PC-9 (cell line): Measurements from ENCODE around the gene MFAP1. TPM values are rescaled to one million over a fixed set of nuclear protein-coding genes. Genes with fewer than 3 reads are reported as not detected.
A peak's percentile ranks its signal among the peaks of the same experiment; 100 is the strongest.

Experiments used
- Bru-seq: library from RNA; stranded (reverse); fragments of 400-500 nt; gene quantifications from one replicate; lab custom pipeline; 2021; lab: Mats Ljungman, UMichigan
- BruChase-seq, 2 experiments: library from RNA; stranded (reverse); fragments of 400-500 nt; gene quantifications; one replicate each; lab custom pipeline; 2021; lab: Mats Ljungman, UMichigan
- BruUV-seq: library from RNA; stranded (reverse); fragments of 400-500 nt; replicated peaks from 2 replicates; lab custom pipeline; 2021; lab: Mats Ljungman, UMichigan
- CTCF ChIA-PET: fragments of 300-600 bp; sonication (Branson Sonifier 250); formaldehyde crosslinking; loops from one replicate; lab custom pipeline; 2022; ENCODE audit warnings: antibody characterized with exemption; lab: Charles Lee
- POLR2A ChIA-PET: fragments of 300-600 bp; sonication (Branson Sonifier 250); formaldehyde crosslinking; loops from one replicate; lab custom pipeline; 2022; ENCODE audit warnings: antibody characterized with exemption; ENCODE audit not compliant: unreplicated experiment; lab: Charles Lee
- DNase-seq, 2 experiments: peaks; one replicate each; pipeline versions ENCODE4 v3.0.0 to v3.0.0-alpha.2; 2015 to 2022; ENCODE audit warnings: mixed read lengths in 1 of 2
- H2AFZ ChIP-seq: fragments of 200-600 bp; sonication (generic); 2 replicates; pipeline ENCODE4 v1.8.1; 2017; ENCODE audit warnings: antibody characterized with exemption
- H3F3A ChIP-seq: fragments of 200-600 bp; sonication (generic); 2 replicates; pipeline ENCODE4 v1.8.1; 2017; ENCODE audit warnings: antibody characterized with exemption, mild to moderate bottlenecking, low read depth; ENCODE audit not compliant: insufficient read depth
- H3K27ac ChIP-seq: fragments of 200-600 bp; sonication (generic); 2 replicates; pipeline ENCODE4 v1.6.1; 2016; ENCODE audit warnings: mixed run types
- H3K27me3 ChIP-seq: fragments of 200-600 bp; sonication (generic); 2 replicates; pipeline ENCODE4 v1.6.1; 2016; ENCODE audit warnings: low read depth, mixed run types; ENCODE audit not compliant: insufficient read depth
- H3K36me3 ChIP-seq: fragments of 200-600 bp; sonication (generic); 2 replicates; pipeline ENCODE4 v1.6.1; 2016; ENCODE audit warnings: low read depth, mixed run types
- H3K4me1 ChIP-seq: fragments of 200-600 bp; sonication (generic); replicated peaks from 2 replicates; pipeline ENCODE4 v1.6.1; 2016; ENCODE audit warnings: mixed run types; ENCODE audit not compliant: insufficient read depth
- H3K4me2 ChIP-seq: fragments of 200-600 bp; sonication (generic); 2 replicates; pipeline ENCODE4 v1.6.1; 2017; ENCODE audit warnings: mixed run types
- H3K4me3 ChIP-seq: fragments of 200-600 bp; sonication (generic); 2 replicates; pipeline ENCODE4 v1.6.1; 2016; ENCODE audit warnings: mixed run types
- H3K79me2 ChIP-seq: fragments of 200-600 bp; sonication (generic); 2 replicates; pipeline ENCODE4 v1.6.1; 2017; ENCODE audit warnings: low read depth, mixed run types
- H3K9me2 ChIP-seq: fragments of 200-600 bp; sonication (generic); 2 replicates; pipeline ENCODE4 v1.8.1; 2017; ENCODE audit warnings: mild to moderate bottlenecking; ENCODE audit not compliant: insufficient read depth
- H3K9me3 ChIP-seq: fragments of 200-600 bp; sonication (generic); 2 replicates; pipeline ENCODE4 v1.8.1; 2016; ENCODE audit warnings: low read depth; ENCODE audit not compliant: insufficient read depth
- H4K20me1 ChIP-seq: fragments of 200-600 bp; sonication (generic); 2 replicates; pipeline ENCODE4 v1.8.1; 2017; ENCODE audit not compliant: insufficient read depth
- EZH2 ChIP-seq: fragments of 200-600 bp; sonication (generic); IDR thresholded peaks from 2 replicates; pipeline ENCODE4 v1.8.0; 2017; ENCODE audit warnings: antibody characterized with exemption, low read depth
- intact Hi-C: fragments of 100-400 bp; cut with micrococcal nuclease; formaldehyde crosslinking; loops from one replicate; pipeline ENCODE4 v1.10.0; 2022; ENCODE audit not compliant: unreplicated experiment
- long read RNA-seq: library from polyadenylated mRNA; stranded (forward); transcript quantifications from one replicate; pipeline ENCODE4 v2.0.0, GENCODE V29; 2022
- total RNA-seq: library from RNA; stranded (reverse); gene quantifications from 2 replicates; pipeline ENCODE4 v1.2.3, GENCODE V29; 2021
- TF ChIP-seq, protein P1 (sequence below): fragments of 200-600 bp; sonication (generic); conservative IDR thresholded peaks from 2 replicates; pipeline ENCODE4 v1.6.1; 2017; ENCODE audit warnings: mixed run types, antibody characterized with exemption, mild to moderate bottlenecking, moderate library complexity

The MFAP1 gene, protein sequence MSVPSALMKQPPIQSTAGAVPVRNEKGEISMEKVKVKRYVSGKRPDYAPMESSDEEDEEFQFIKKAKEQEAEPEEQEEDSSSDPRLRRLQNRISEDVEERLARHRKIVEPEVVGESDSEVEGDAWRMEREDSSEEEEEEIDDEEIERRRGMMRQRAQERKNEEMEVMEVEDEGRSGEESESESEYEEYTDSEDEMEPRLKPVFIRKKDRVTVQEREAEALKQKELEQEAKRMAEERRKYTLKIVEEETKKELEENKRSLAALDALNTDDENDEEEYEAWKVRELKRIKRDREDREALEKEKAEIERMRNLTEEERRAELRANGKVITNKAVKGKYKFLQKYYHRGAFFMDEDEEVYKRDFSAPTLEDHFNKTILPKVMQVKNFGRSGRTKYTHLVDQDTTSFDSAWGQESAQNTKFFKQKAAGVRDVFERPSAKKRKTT
- total RNA-seq, result 22.3 and 26.3 TPM in 2 replicates
- Bru-seq, nascent RNA, result percentile 77 among the genes with signal in this experiment
- percentile 77 among the genes with signal in this experiment for BruChase-seq, experiment 1, labeled RNA remaining after a 2-hour chase
- BruChase-seq, experiment 2, labeled RNA remaining after a 6-hour chase, result percentile 80 among the genes with signal in this experiment
- long read RNA-seq, transcript MFAP1-201 (9 exons, 2,155 nt), result major isoform, 80 of 90 reads
- long read RNA-seq, partial matches to known transcripts, result 6 of 90 reads
- long read RNA-seq, other reads (novel, unspliced or antisense), result 4 of 90 reads

DNA sequence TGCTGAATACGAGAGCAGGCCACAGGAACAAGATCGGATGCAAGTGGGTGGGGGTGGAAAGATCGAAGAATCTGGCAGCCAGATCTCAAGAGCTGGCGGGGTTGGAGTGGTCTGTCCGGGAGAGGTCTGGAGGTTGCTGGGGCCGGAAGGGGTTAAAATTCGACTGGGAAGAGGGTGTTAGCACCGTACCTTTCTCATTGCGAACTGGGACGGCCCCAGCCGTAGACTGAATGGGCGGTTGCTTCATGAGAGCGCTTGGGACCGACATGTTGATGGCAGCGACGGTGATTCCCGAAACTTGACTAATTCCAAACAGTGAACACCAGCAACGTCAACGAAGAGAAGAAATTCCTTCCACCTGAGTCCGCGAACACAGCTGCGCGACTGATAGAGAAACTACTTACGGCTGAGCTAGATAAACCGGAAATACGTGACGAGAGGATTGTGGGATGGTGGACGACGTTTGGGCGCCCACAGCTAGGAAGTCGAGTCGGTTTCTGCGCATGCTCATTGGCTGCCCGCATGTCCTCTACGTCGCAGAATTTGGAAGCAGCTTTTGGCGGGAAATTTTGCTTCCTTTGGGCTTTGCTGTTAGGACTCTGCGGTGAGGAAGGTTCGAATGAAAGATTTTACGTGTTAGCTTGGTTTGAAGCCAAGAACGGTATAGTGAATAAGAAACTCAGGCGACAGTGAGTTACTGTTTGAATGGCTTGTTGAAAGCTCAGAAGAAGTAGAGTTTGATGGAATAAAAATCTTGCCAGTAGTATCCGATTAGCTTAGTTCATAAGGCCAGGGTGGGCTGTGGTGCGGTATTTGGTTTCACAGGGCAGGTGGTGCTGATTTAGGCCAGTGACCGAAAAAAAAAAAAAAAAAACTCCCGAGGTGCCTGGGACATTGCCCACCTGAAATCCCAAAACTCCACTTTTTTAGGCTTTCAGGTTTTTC is at the start of gene MFAP1:
Gene MFAP1 (minus strand): TSS at position 389 of the 945 bp plus-strand sequence. CDS start 121 bp downstream, at position 268.
- TF ChIP-seq EZH2, result no peak
- TF ChIP-seq, protein P1, sequence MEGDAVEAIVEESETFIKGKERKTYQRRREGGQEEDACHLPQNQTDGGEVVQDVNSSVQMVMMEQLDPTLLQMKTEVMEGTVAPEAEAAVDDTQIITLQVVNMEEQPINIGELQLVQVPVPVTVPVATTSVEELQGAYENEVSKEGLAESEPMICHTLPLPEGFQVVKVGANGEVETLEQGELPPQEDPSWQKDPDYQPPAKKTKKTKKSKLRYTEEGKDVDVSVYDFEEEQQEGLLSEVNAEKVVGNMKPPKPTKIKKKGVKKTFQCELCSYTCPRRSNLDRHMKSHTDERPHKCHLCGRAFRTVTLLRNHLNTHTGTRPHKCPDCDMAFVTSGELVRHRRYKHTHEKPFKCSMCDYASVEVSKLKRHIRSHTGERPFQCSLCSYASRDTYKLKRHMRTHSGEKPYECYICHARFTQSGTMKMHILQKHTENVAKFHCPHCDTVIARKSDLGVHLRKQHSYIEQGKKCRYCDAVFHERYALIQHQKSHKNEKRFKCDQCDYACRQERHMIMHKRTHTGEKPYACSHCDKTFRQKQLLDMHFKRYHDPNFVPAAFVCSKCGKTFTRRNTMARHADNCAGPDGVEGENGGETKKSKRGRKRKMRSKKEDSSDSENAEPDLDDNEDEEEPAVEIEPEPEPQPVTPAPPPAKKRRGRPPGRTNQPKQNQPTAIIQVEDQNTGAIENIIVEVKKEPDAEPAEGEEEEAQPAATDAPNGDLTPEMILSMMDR, result no peak
- Histone ChIP-seq H4K20me1 (no peaks in the 10 kb centered on the region), H3K27ac (peak within 1 kb of the TSS; percentile 72), H3K4me2 (peak within 1 kb of the TSS; percentile 82), H3K36me3 (no peaks in the 10 kb centered on the region), H3K27me3 (no peaks in the 10 kb centered on the region), H3K9me3 (no peaks in the 10 kb centered on the region), H2AFZ (peak within 1 kb of the TSS; percentile 79), H3F3A (peaks cover 13% of the 10 kb centered on the region; the same call in 1 of the 2 replicates), H3K79me2 (peaks cover 42% of the 10 kb centered on the region), H3K4me3 (peak within 1 kb of the TSS; percentile 63), H3K9me2 (no peaks in the 10 kb centered on the region), H3K4me1 (peaks cover 28% of the 10 kb centered on the region)
- TSS peak; percentile 75 for BruUV-seq
- intact Hi-C loops, result loop anchor here (10.0 kb wide), 1 partner anchor 50 kb away; the partner anchor contains the start of gene ELL3
- ChIA-PET POLR2A (interaction anchor here (0.5 to 0.9 kb wide), 11 partner anchors 12 to 721 kb away, joined by 3 to 9 read pairs (median 4); partner anchors contain the start of gene ELL3), CTCF (no interaction called here)
- DNase-seq, result peak; percentile 86 to 92

DNA sequence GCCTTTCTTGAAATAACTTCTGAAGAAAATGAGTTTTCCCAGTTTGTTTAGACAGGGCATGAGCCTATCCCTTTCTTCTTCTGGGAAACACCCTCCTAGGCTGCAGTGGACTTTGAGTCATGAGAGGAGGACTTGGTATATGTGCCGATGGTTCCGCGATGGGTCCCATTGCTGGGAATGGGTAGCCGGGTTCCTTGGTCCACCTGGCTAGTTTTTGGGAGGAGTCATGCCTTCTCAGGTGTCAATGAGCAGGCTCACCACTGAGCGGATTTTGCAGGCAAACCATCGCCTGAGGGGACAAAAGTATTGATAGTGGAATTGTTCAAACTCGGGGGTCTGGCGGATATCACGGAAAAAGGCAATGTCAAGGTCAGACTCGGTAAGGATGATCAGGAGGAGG is 49.2 kb upstream of the MFAP1 start:
- H3K9me2 ChIP-seq, result no peaks in the 10 kb centered on the region
- no peaks in the 10 kb centered on the region for H4K20me1 ChIP-seq
- H3K36me3 ChIP-seq, result no peaks in the 10 kb centered on the region
- H3K4me2 ChIP-seq, result no peak overlapping the region
- BruUV-seq, result no TSS peak
- H3F3A ChIP-seq, result no peaks in the 10 kb centered on the region
- ChIA-PET CTCF (no interaction called here), POLR2A (no interaction called here)
- DNase-seq, result no peak
- H3K27me3 ChIP-seq, result no peaks in the 10 kb centered on the region
- intact Hi-C loops, result loop anchor here (5.0 kb wide), 1 partner anchor 629 kb away; no protein-coding TSS in a partner anchor
- no peak overlapping the region for H3K27ac ChIP-seq
- H3K4me3 ChIP-seq, result no peak overlapping the region
- H3K9me3 ChIP-seq, result no peaks in the 10 kb centered on the region
- no peaks in the 10 kb centered on the region for H3K4me1 ChIP-seq
- TF ChIP-seq, protein P1, result no peak
- TF ChIP-seq EZH2, result no peak
- no peaks in the 10 kb centered on the region for H3K79me2 ChIP-seq
- H2AFZ ChIP-seq, result no peak overlapping the region
